RWPE1 (cell line): ENCODE results near the gene TAF11L8.
"Not testable (repeated sequence)": the region's sequence is repeated elsewhere in the genome, so short reads cannot be mapped to it uniquely, and the experiment has no call there.

Experiments used
- CTCF ChIA-PET: fragments of 350-600 bp; sonication (Branson Sonifier 250); formaldehyde crosslinking; extraction: SDS; loops from one replicate; lab custom pipeline; 2021; lab: Yijun Ruan, JAX
- POLR2A ChIA-PET: fragments of 400-600 bp; formaldehyde crosslinking; extraction: SDS; loops from one replicate; lab custom pipeline; 2020; ENCODE audit warnings: antibody characterized with exemption; ENCODE audit not compliant: low non-redundant PET; lab: Yijun Ruan, JAX
- DNase-seq: peaks from one replicate; pipeline ENCODE4 v3.0.0; 2012; ENCODE audit warnings: low spot score
- H3K27ac ChIP-seq: fragments of 450-650 bp; 2 replicates; pipeline ENCODE4 v1.5.1; 2017
- TF ChIP-seq, protein P1 (sequence below): fragments of 450-650 bp; conservative IDR thresholded peaks from 2 replicates; pipeline ENCODE4 v1.5.1; 2017; ENCODE audit warnings: low read depth, mild to moderate bottlenecking

TAF11L8 gene

DNA sequence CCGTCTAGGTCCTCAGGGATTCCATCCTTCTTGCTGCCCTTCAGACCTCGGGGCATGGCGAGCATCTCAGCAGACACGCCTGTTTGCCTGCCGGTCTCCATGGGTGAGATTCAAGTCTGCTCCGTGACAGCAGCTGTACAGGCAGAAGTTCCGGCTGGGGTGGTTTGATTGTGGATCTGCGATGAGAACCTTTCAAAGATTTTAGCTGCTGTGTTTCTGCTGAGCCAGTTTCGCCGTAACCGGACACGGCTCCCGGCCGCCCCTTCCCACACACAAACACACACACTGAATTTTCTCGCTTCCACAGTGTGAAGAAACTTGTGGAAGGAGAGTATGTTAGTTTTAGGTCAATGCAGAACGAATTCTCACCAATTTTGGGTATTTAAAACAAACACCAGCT, at the start of gene TAF11L8:
Gene TAF11L8, minus strand, starts transcription at position 101 of the 400 bp plus-strand sequence.
- POLR2A ChIA-PET, DNase-seq, CTCF ChIA-PET, H3K27ac ChIP-seq: not testable (repeated sequence)

- DNase-seq, result no peak
- CTCF ChIA-PET, result no interaction called here
- TF ChIP-seq, protein P1, sequence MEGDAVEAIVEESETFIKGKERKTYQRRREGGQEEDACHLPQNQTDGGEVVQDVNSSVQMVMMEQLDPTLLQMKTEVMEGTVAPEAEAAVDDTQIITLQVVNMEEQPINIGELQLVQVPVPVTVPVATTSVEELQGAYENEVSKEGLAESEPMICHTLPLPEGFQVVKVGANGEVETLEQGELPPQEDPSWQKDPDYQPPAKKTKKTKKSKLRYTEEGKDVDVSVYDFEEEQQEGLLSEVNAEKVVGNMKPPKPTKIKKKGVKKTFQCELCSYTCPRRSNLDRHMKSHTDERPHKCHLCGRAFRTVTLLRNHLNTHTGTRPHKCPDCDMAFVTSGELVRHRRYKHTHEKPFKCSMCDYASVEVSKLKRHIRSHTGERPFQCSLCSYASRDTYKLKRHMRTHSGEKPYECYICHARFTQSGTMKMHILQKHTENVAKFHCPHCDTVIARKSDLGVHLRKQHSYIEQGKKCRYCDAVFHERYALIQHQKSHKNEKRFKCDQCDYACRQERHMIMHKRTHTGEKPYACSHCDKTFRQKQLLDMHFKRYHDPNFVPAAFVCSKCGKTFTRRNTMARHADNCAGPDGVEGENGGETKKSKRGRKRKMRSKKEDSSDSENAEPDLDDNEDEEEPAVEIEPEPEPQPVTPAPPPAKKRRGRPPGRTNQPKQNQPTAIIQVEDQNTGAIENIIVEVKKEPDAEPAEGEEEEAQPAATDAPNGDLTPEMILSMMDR, result no peak
These were observed 43.4 kb upstream of the TAF11L8 start, which contains the start of gene TAF11L14 for GRCh38 chr5:17634160-17634559. Gene TAF11L14 (plus strand): TSS chr5:17634460.

GRCh38 chr5:17631788-17632187, 41.0 kb upstream of the TAF11L8 start, which contains the start of gene TAF11L13:
Gene TAF11L13 (plus strand): TSS chr5:17632088.
- DNase-seq, CTCF ChIA-PET, POLR2A ChIA-PET, H3K27ac ChIP-seq: not testable (repeated sequence)

More at GRCh38 chr5:17634160-17634559, 43.4 kb upstream of the TAF11L8 start, which contains the start of gene TAF11L14:
- H3K27ac ChIP-seq, result no peak within 1 kb of the TSS
- POLR2A ChIA-PET, result no interaction called here

DNA sequence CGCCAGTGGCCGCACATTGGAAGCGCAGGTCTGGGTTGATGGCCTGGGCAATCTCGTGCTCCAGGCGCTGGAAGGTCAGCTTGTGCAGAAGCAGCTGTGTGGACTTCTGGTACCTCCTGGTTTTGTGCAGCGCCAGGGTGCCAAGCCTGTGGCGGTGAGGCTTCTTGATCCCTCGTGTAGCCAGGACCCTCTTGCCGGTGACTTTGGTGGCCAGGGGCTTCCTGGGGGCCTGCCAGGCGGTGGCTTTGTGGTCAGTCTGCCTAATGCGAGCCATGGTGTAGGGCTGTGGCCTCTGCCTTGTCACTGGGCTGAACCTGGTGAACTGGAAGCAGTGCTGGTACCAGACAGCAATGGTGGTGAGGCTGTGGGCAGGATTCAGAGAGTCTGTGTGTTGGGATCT, 34.9 kb upstream of the TAF11L8 start:
- CTCF ChIA-PET, result no interaction called here
- H3K27ac ChIP-seq, result no peak overlapping the region
- TF ChIP-seq, protein P1, result no peak
- DNase-seq, result no peak
- POLR2A ChIA-PET, result no interaction called here

- POLR2A ChIA-PET, result no interaction called here
- no peak overlapping the region for H3K27ac ChIP-seq
- CTCF ChIA-PET, result no interaction called here
- DNase-seq, result no peak
- TF ChIP-seq, protein P1, result no peak
These were observed 29.9 kb upstream of the TAF11L8 start for GRCh38 chr5:17620627-17621026.

DNA sequence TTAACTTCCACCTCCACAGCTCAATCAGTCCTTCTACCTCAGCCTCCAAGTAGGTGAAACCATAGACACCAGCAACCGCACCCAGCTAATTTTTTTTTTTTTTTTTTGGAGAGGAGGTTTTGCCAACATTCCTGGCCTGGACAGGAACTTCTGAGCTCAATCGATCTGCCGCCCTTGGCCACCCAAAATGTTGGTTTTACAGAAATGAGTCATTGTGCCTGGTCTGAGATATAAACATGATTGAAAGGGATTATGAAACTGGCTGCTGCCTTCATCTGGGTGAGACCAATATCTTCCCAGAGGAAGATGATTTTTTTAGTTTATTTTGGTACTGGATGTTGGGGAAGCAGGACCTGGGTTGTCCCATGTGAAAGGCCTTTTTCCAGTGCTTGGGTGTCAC, 28.6 kb upstream of the TAF11L8 start:
- TF ChIP-seq, protein P1, result no peak
- DNase-seq, result no peak
- H3K27ac ChIP-seq, result no peak overlapping the region
- CTCF ChIA-PET, result interaction anchor here (0.6 kb wide), 1 partner anchor 1064 kb away, joined by 5 read pairs; no protein-coding TSS in a partner anchor
- POLR2A ChIA-PET, result no interaction called here

DNA sequence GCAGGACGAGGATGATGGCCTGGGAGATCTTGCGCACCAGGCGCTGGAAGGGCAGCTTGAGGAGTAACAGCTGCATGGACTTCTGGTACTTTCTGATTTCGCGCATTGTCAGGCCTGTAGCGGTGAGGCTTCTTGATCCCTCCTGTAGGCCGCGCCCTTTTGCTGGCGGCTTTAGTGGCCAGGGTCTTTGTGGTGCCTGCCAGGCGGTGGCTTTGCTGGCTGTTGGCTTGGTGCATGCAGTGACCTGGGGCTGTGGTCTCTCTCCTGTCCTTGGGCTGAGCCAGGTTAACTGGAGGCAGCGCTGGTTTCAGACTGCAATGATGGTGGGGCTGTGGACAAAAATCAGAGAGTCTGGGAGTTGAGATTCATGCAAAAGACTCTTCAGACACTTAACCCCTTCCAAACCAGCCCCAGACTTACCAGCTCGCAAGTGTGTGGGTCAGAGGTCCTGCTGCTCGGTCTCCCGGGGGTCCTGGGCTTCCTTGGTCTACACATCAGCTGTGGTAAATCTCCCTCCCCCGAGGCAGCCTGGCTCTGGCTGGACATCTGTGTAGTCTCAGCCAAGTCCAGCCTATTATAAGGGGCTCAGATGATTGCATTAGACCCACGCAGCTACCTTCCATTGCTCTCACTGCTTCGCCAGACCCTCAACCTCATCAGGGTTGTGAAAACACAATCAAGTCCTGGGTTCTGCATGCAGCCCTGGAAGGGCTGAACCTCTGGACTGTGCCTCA, 24.3 kb upstream of the TAF11L8 start:
- POLR2A ChIA-PET, result no interaction called here
- H3K27ac ChIP-seq, result no peak overlapping the region
- DNase-seq, result no peak
- CTCF ChIA-PET, result no interaction called here
- TF ChIP-seq, protein P1, result no peak

- DNase-seq, H3K27ac ChIP-seq, POLR2A ChIA-PET, CTCF ChIA-PET: not testable (repeated sequence)
These were observed 19.3 kb upstream of the TAF11L8 start, which contains the start of gene TAF11L12 for GRCh38 chr5:17610092-17610491. Gene TAF11L12 (plus strand): TSS chr5:17610392.

GRCh38 chr5:17607461-17607860, 16.7 kb upstream of the TAF11L8 start:
- CTCF ChIA-PET, H3K27ac ChIP-seq, DNase-seq, POLR2A ChIA-PET: not testable (repeated sequence)
